ENCODE results near the gene NR1D2. TPM values are rescaled to one million over a fixed set of nuclear protein-coding genes. Genes with fewer than 3 reads are reported as not detected.

Gene NR1D2
- total RNA-seq, 1 experiment from 2014 or later: 35.2 TPM

- no peak for DNase-seq (ENCODE audit: low spot score)
Observed at GRCh38 chr3:23931597-23931996, 13.5 kb upstream of the NR1D2 start.

DNA sequence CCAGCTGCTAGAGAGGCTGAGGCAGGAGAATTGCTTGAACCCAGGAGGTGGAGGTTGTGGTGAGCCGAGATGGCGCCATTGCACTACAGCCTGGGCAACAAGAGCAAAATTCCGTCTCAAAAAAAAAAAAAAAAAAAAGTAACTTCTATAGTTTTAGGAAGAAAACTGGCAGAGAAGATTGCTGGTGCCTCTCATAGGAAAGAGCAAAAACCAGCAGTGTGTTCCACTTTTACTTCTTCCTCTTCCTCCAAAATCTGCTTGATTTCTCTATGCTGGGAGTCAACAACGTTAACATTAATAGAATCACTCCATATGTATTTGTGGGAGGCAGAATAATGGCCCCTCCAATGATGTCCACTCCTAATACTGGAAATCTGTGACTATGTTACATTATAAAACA, 12.5 kb upstream of the NR1D2 start:
- no peak for DNase-seq (ENCODE audit: low spot score)

DNA sequence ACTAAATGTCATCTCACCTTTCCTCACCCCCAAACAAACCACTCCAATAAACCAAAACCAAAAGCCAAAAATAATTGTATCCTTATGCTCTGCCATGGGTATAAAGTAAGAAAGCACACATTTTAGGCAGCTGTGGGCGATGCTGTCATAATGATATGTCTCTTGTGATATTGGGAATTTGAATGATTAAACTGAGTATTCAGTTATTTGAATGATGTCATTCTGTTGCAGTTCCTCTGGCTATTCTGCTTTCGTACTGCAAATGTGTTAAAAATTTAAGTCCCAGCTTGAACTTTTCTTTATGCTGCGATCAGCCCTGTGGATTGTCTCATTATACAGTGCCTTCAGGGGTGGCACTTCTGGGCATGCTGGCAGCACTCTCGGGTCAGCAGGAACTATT, 10.8 kb upstream of the NR1D2 start:
- DNase-seq (ENCODE audit: low spot score): no peak

DNA sequence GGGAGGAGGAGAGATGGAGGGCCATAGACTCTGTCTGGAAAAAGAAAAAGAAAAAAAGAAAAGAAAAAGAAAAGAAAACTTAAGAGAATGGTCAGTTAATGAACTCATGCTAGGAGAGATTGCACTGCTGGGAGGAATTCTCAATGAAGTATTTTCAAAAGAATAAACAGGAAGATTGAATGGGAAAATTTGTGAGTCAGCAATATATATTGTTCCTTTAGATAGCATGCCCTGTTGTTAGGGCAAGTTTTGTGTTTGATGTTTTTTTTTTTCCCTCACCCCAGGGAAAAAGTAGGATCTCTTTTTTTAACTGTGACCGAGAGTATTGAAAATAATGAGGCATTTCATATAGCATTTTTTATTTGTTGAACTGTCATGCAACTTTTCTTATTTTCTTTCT, 7.8 kb upstream of the NR1D2 start:
- DNase-seq (ENCODE audit: low spot score): no peak

DNA sequence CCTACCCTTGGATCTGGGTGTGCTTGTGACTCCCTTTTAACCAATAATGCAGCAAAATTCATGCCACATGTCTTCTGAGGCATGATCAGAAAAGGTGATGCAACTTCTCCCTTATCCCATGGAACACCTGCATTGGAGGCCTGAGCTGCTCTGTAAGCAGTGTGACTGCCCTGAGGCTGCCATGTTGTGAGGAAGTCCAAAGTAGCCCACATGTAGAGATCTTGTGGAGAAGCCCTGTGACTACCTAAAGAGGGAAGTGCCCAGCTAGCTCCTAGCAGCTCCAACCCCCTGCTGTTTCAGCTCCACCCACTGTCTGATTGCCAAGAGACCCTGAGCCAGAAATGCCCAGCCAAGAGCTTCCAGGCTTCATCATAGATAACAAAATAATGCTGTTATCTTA, 6.4 kb upstream of the NR1D2 start:
- no peak for DNase-seq (ENCODE audit: low spot score)

GRCh38 chr3:23940775-23941174, 4.3 kb upstream of the NR1D2 start:
- no peak for DNase-seq (ENCODE audit: low spot score)

- DNase-seq (ENCODE audit: low spot score): no peak
Observed at GRCh38 chr3:23941440-23941839, 3.6 kb upstream of the NR1D2 start.

DNA sequence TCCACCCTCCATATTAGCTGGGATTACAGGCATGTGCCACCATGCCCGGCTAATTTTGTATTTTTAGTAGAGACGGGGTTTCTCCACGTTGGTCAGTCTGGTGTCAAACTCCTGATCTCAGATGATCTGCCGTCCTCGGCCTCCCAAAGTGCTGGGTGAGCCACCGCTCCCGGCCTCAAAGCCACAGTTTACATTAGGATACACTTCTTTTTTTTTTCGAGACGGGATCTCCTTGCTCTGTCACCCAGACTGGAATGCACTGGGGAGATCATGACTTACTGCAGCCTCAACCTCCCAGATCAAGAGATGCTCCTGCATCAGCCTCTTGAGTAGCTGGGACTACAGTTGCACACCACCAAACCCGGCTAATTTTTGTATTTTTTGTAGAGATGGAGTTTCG, 2.5 kb upstream of the NR1D2 start:
- DNase-seq (ENCODE audit: low spot score): no peak

DNA sequence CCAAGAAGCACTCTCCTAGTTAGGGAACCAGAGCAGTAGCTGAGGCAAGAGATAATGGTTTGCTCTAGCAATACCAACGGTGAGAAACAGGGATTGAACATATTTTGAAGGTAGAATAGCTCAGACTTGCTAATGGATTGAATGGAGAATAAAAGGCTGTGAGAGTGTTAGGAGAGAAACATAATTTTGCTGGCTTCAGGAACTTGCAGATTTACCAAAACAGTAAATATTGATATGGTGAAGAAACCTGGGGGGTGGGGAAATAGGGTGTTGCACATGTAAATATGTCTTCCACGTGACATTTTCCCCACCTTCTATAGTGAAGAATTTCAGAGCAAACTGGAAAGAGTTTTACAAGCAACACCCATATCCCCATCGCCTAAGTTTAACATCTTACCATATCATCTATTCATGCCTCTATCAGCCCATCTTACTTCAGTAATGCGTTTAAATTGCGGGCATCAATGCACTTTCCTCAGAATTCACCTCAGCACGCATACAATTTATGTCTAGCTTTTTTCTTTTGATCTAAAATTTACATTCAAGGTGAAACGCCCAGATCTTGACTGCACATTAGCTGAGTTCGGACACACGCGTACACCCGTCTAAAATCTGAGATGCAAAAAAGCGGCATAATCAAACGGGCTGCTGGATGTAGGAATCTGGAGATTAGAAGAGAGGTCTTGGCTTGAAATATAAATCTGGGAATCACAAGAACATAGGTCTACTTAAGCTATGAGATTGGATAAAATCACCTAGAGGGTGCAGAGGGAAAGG, 891 bp upstream of the NR1D2 start:
- no peak for DNase-seq (ENCODE audit: low spot score)

DNA sequence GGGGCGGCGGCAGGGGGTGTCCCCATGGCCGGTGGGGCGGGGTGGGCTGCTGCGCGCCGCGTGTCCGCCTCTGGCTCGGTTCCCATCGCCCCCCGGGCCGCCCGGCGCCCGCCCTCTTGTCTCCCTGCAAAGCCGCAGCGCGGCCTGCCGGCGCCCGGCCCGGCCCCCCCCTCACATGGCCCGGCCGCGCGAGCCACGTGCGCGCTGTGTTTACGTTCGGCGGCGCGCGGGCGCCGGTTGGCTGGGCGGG, 502 bp downstream of the NR1D2 start:
- no peak for DNase-seq (ENCODE audit: low spot score)

GRCh38 chr3:23945913-23946687, 1.0 kb downstream of the NR1D2 start:
- peak; percentile 89 for DNase-seq (ENCODE audit: low spot score)

DNA sequence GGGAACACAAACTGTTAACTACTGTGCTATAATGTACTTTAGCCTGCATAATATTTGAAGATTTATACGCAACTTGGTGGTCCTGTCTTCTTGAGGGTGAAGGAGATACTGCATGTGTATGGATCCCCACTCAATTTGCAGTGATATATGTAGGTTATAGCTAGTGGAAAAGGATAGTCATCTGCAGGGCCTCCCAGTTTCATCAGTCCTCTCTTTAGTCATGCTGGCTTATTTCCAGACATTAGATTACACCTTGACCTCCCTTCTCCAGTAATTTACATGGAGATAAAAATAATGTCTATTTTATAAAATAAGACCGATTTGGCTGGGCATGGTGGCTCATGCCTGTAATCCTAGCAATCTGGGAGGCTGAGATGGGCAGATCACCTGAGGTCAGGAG, 3.7 kb downstream of the NR1D2 start:
- peak; percentile 9 for DNase-seq (ENCODE audit: low spot score)

DNA sequence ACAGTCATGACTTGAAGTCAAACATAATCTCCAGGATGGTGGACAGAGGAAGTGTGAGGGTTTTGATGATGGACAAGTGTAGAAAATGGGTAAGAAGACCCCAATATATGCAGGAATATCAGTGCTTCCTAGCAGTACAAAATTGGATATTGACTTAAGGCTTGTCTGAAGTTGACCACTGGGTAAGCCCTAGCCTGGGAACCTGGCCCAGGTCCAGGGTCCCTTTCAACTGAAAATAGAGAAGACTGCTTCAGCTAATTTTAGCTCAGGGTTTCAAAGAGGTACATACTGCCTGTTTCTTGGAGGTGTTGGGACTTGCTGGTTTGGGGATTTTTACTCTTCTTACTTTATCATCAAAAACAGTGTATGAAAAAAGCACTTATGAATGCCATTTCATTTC, 4.7 kb downstream of the NR1D2 start:
- peak; percentile 8 for DNase-seq (ENCODE audit: low spot score)

- no peak for DNase-seq (ENCODE audit: low spot score)
Observed at GRCh38 chr3:23950293-23950692, 5.2 kb downstream of the NR1D2 start.

DNA sequence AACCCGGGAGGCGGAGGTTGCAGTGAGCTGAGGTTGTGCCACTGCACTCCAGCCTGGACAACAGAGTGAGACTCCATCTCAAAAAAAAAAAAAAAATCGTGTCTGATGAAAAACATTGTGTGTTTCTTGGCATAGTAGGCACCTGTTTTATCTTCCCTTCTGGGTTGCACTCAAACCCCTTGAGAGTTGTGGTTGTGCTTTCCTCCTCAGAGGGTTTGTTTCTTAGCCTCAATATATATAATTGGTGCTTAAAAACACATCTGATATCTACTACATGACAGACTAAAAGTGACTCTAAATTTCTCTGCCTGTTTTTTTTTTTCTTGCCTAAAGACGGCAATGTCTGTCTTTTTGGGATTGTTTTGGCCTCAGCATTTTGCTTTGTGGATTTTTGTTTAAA, 7.6 kb downstream of the NR1D2 start:
- no peak for DNase-seq (ENCODE audit: low spot score)

GRCh38 chr3:23953523-23953922, 8.4 kb downstream of the NR1D2 start:
- DNase-seq (ENCODE audit: low spot score): no peak

DNA sequence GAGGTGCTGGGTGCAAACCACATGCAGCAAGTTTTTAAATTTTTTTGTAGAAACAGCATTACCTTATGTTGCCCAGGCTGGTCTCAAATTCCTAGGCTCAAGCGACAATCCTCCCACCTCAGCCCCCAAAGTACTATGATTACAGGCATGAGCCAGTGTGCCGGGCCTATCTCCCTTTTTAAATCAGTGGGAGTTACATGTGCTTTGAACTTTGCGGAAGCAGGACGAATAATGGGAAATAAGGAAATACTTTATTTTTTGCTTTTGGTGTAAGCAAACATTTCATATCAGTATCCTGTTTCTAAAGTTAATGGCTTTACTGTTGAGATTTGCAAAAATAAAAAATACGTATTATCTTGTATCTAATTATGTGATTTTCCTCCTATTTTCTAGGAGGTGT, 9.1 kb downstream of the NR1D2 start:
- DNase-seq (ENCODE audit: low spot score): no peak

DNA sequence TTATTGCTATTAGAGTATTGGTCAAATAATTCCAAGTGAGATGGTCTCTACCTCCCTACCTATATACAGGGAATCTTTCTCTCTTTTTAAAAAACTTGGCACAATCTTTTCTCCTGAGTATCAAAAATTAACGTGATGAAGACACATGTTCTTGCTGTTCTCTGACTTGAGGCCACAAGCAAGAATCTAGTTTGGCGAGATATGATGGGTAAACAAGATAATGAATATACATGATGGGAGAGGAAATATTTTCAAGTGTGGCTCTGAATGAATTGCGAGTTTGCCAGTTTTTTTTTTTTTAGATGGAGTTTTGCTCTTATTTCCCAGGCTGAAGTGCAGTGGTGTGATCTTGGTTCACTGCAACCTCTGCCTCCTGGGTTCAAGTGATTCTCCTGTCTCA, 11.6 kb downstream of the NR1D2 start:
- no peak for DNase-seq (ENCODE audit: low spot score)

- DNase-seq (ENCODE audit: low spot score): peak; percentile 93
Observed at GRCh38 chr3:23959135-23959900, 14.2 kb downstream of the NR1D2 start.

DNA sequence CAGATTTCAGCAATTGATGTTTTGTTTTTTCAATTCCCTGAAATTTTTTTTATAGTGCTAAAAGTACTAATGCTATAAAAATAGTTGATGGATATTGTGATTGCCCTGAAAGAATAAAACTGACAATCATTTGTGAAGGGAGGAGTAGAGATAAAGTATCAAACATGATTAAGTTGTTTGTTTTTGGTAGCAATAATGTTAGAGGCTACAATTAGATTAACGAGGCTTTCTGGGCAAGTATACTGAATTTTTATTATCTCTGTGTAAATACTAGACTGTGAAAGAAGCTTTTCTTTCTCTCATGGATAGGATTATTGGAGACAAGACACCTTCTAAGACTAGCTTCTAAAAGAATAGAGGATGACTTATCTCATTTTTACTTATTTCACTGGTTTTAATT, 15.6 kb downstream of the NR1D2 start:
- DNase-seq (ENCODE audit: low spot score): no peak

DNA sequence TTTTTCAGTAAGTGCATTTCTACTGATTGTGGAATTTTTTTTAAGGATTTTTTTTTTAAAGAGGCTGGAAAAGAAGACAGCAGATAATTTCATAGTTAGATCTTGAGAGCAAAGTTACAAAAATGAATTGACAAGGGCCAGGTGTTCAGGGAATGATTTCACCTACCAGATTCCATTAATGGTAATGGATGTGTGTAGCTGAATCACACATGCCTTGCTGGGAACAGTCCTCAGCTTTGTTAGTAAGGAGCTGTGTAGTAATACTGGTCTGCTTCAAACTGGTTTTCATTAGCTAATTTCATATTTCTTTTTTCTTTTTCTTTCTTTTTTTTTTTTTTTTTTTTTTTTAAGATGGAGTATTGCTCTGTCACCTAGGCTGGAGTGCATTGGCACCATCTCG, 16.0 kb downstream of the NR1D2 start:
- DNase-seq (ENCODE audit: low spot score): no peak

GRCh38 chr3:23961913-23962312, 16.8 kb downstream of the NR1D2 start:
- DNase-seq (ENCODE audit: low spot score): no peak
